NK-92 (cell line): ENCODE results near the gene HEY2.
"Not testable (repeated sequence)": the region's sequence is repeated elsewhere in the genome, so short reads cannot be mapped to it uniquely, and the experiment has no call there.

Source experiments
- DNase-seq: peaks from one replicate; lab custom pipeline; 2025; ENCODE audit not compliant: unreplicated experiment; lab: John Stamatoyannopoulos, UW

Gene HEY2

GRCh38 chr6:125765944-125766343 is 16.5 kb downstream of the HEY2 start:
- no peak for DNase-seq

- no peak for DNase-seq
These were observed 17.2 kb downstream of the HEY2 start for GRCh38 chr6:125766641-125767040.

GRCh38 chr6:125769147-125769783 is 19.8 kb downstream of the HEY2 start:
- no peak for DNase-seq

- no peak for DNase-seq
These were observed 24.2 kb downstream of the HEY2 start for GRCh38 chr6:125773387-125774341.

GRCh38 chr6:125776107-125776826 is 26.8 kb downstream of the HEY2 start:
- not testable (repeated sequence) for DNase-seq

- no peak for DNase-seq
These were observed 30.6 kb downstream of the HEY2 start for GRCh38 chr6:125779924-125780539.

- DNase-seq, result no peak
These were observed 31.3 kb downstream of the HEY2 start for GRCh38 chr6:125780540-125781313.

- DNase-seq, result no peak
These were observed 32.0 kb downstream of the HEY2 start for GRCh38 chr6:125781314-125781868.

- DNase-seq, result no peak
These were observed 34.9 kb downstream of the HEY2 start for GRCh38 chr6:125784365-125784764.

GRCh38 chr6:125787791-125788190 is 38.4 kb downstream of the HEY2 start:
- no peak for DNase-seq

- DNase-seq, result no peak
These were observed 39.7 kb downstream of the HEY2 start for GRCh38 chr6:125789167-125789566.

- DNase-seq, result no peak
These were observed 40.3 kb downstream of the HEY2 start for GRCh38 chr6:125789576-125790357.

- no peak for DNase-seq
These were observed 41.1 kb downstream of the HEY2 start, which contains the start of gene NCOA7 for GRCh38 chr6:125790358-125791150. NCOA7 (plus strand) TSS chr6:125790960; CDS start chr6:125815355, 24,395 bp downstream.

GRCh38 chr6:125791151-125791819 is 41.9 kb downstream of the HEY2 start:
- no peak for DNase-seq

GRCh38 chr6:125791820-125792165 is 42.4 kb downstream of the HEY2 start:
- no peak for DNase-seq

- no peak for DNase-seq
These were observed 42.7 kb downstream of the HEY2 start for GRCh38 chr6:125792172-125792571.

GRCh38 chr6:125792680-125793079 is 43.2 kb downstream of the HEY2 start:
- no peak for DNase-seq

- DNase-seq, result no peak
These were observed 43.8 kb downstream of the HEY2 start for GRCh38 chr6:125793280-125793679.
